KOPT-K1 (cell line): Measurements from ENCODE around the gene PKIG.

ENCODE experiments used
- H3K27ac ChIP-seq: fragments of 200-600 bp; sonication (generic); 2 replicates; pipeline ENCODE4 v1.5.1; 2016; ENCODE audit warnings: antibody characterized with exemption, mild to moderate bottlenecking, low read depth, low read length; ENCODE audit not compliant: poor library complexity, severe bottlenecking
- H3K36me3 ChIP-seq: fragments of 200-600 bp; sonication (generic); 2 replicates; pipeline ENCODE4 v1.5.1; 2017; ENCODE audit warnings: antibody characterized with exemption, mild to moderate bottlenecking, low read length, moderate library complexity; ENCODE audit not compliant: insufficient read depth
- H3K9me3 ChIP-seq: fragments of 200-600 bp; sonication (generic); 2 replicates; pipeline ENCODE4 v1.5.1; 2017; ENCODE audit warnings: antibody characterized with exemption, low read length, mild to moderate bottlenecking; ENCODE audit not compliant: insufficient read depth, poor library complexity, severe bottlenecking

Gene PKIG

DNA sequence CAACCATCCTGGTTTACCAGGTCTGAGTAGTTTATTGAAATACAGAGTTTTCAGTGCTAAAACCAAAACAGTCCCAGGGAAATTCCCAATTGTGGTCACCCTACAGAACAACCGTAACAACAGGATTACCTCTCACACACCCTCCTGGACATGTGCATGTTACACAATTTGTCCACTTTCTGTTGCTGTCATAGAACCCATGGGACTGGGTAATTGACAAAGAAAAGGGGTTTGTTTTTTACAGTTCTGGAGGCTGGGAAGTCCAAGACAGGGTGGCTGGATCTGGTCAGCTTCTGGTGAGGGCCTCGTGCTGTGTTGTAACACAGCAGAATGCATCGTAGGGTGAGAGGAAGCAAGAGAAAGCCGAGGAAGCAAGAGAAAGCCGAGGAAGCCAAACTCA lies 78.2 kb downstream of the PKIG start:
- Histone ChIP-seq H3K9me3 (peaks cover 8% of the 10 kb centered on the region), H3K36me3 (peaks cover 93% of the 10 kb centered on the region), H3K27ac (peak overlapping the region; percentile 17)

DNA sequence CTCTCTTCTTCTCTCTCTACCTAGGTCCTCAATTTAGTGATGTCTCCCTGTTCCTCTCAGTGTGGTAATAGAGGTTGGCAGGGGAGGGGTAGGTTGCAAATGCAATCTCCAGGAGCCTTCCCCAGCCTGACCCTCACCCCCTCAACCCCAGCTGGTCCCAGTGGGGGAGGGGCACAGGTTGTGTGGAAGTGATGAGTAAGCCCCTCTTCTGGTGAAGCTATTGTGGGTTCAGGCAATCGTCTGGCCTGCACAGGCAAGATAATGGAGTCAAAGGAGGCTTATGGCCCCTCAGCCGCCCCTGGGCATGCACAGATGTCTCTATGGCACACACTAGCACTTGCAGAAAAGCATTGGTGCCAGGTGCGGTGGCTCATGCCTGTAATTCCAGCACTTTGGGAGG lies 79.9 kb downstream of the PKIG start:
- H3K36me3 ChIP-seq, result peaks cover 91% of the 10 kb centered on the region
- peak overlapping the region; percentile 49 for H3K27ac ChIP-seq
- peaks cover 8% of the 10 kb centered on the region for H3K9me3 ChIP-seq

DNA sequence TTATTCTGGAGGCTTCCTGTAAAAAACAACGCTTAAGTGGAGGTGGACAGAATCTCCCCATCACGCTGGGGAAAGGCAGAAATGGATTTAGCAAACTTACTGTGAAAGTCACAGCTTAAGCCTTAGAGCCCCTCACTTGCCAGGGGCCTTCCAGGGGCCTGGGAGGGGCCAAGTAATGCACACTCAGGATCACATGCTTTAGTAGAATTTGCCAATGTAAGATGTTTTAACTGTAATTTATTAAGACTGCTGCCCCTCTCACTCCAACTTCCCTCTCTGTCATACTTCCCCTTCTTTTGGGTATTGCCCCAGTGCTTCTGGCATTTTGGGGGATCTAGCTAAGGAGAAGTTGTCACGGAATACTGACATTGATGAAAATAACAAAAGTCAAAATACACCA lies 81.8 kb downstream of the PKIG start:
- H3K9me3 ChIP-seq, result no peaks in the 10 kb centered on the region
- H3K36me3 ChIP-seq, result peaks cover 87% of the 10 kb centered on the region
- peak overlapping the region; percentile 49 for H3K27ac ChIP-seq

DNA sequence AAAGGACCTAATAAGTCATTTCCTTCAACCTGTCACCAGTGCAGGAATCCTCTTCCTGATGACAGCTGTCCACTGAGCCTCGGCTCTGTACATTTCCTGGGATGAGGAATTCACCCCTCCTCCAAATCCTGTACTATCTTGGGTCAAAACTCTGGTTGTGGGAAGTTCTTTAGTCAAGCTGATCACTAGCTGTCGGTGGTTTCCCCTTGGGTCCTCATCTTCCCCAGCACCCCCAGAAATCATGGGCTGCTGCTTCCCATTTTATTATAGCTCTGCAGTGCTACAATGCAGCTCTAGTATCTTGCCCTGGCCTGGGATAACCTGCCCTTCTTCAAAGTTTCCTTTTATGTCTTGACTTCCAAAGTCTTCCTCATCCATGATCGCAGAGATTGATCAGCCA lies 83.7 kb downstream of the PKIG start:
- Histone ChIP-seq H3K27ac (peak overlapping the region; percentile 7), H3K9me3 (no peaks in the 10 kb centered on the region), H3K36me3 (peaks cover 68% of the 10 kb centered on the region)
